ENCODE results near the gene NF2.

NF2 gene

DNA sequence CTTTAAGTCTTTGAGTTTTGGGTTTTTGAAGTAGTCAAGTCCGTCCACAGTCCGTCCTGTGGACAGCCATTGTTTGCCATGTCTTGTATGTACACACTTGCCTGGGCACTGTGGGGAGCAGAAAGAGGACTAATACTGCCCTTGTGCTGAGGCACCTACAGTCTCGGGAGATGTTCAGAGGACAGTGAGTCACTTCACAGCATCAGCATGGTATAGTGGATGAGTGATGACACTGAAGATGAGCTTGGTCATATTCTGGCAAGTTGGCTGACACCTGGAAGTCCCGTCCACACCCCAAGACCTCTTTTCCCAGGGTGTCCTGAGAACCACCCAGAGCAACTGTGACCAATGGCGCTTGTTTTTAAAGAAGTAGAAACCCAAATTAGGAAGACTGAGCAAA, 29.2 kb downstream of the NF2 start:
- no peak for DNase-seq

DNA sequence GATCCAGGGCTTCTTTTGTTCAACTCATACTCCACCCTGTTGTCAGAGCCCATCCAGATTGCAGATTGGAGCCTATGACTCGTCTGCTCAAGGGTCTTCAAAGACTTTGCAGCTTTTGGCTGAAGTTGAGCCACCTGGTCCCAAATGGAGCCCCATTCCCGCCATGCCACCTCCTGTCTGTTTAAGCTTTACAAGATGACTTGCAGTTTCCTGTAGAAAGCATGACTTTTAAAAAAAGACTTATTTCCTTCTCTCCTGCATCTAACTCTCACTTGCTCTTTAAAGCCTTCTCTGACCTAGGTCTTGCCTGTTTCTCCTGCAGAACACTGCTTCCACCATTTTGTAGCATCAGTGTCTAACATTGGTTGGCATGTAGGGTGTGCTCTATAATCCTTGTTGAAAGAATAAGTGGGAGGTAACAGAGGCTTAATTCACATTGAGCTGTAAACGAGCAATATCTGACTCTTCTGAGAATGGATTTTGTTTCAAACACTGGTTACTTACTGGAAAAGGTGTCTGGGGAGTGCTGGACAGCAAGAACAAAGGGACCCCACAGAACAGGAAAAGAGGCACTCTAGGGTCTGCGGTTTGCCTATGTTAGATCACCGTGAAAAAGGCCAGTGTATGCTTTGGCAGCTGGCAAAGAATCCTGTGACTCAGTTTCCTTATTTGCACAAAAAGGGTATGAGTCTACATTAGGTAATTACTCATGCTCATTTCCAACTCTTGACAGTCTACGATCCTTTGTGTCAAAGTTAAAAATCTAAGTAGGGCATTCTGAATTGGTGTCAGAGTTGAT, 30.3 kb downstream of the NF2 start:
- DNase-seq, result no peak

DNA sequence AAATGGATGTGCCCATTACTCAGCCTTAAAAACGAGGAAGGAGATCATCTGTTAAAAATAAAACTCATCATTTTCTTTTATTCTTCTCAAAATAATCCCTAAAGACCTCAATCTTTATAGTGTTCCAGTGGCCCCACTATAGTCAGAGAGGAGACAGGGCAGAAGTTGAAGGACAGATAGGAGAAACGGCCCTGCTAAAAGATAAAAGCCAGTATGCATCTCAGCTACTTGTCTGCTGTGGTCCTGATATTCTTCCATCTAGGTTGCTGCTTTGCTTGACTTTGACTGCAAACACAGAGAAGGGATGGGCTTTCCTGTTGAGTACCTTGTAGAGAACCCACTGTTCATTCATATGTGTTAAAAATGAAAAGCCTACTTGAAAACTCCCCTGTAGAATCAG, 31.4 kb downstream of the NF2 start:
- DNase-seq, result no peak

DNA sequence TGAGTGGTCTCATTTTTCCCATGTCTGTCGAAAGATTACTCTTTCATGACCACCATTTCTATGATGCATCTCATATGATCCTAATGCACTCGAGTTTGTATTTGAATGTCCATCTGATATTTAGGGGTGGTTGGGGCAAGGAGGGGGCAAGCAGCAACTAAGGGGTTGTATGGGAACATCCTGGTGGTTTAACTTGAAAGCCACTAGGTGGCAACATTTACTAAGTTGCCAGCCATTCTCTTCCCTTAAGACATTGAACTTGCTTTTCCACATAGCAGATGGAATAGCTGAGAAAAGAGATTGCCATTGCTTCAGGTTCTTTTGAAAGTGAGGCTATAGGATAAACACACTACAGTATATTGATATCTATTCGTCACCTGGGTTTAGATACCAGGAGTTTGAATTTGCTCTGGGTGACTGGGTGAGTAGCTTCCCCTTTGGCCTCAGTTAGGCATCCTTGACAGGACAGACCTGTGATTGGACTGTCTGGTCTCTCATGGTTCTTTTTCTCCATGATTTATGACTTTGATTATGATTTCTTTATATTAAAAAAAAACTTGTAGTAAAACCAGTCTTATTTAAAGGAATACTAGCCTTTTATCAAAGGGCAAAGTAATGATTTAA, 32.4 kb downstream of the NF2 start:
- DNase-seq, result peak in 1 of 2 donors; percentile 43

DNA sequence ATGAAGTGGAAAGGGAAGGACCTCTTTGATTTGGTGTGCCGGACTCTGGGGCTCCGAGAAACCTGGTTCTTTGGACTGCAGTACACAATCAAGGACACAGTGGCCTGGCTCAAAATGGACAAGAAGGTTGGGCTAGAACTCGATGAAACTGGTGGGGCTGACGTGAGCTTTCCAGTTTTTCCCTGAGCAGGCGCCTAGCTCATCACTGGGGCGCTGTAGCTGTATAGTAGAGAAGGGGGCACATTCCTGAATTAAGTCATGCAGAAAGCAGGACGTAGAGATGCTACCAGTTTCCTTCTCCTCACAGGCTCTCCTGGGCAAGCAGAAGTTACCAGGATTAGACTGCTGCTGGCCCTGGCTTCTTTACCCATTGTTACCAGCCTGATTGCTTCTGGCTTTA, 33.3 kb downstream of the NF2 start:
- no peak for DNase-seq

DNA sequence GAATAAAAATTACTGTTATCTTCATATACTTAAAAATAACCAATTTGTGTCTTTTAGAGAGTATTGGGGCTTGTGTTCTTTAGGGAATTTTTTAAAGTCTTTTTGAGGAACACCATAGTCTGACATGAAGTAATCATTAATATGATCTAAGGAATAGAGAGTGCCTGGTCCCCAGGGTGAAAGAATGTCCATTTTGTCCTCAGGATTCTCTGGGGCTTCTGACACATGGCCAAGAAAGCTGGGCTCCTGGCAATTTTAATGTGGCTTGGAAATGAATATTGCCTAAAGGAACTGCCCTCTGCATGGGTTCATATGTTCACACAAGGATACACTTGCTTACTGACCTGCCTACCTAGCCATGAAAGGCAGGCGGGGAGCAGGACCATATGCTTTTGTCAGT, 33.7 kb downstream of the NF2 start:
- no peak for DNase-seq

DNA sequence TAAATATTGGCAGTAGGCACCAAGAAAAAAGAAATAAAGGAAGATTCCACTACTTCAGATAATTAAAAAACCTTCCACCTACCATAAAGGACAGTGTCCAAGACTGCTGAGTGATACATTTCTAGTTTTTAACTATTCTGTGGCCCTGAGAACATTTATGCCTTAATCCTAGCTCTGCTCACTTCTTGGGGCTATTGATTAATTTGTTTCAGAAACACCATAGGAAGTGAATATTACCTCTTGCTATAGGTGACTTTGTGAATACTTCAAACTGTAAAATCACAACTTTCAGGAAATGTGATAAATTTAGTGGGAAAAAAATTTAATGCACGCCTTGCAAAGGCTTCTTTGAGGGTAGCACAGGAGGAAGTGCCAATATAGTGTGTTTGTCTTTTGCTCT, 35.2 kb downstream of the NF2 start:
- no peak for DNase-seq

DNA sequence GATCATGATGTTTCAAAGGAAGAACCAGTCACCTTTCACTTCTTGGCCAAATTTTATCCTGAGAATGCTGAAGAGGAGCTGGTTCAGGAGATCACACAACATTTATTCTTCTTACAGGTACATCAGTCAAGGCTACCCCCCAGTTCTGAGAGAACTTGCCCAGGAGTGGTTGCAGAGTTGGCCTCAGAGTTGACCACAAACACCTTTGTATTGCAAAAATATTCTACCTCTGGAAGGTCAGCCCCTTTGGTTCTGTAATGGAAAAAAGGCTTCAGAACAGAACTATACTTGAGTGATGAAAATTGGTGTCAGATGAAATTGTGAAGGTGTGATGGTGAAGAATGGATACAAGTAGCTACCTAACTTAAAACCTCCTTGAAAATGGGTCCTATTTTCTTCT, 35.7 kb downstream of the NF2 start:
- no peak for DNase-seq

DNA sequence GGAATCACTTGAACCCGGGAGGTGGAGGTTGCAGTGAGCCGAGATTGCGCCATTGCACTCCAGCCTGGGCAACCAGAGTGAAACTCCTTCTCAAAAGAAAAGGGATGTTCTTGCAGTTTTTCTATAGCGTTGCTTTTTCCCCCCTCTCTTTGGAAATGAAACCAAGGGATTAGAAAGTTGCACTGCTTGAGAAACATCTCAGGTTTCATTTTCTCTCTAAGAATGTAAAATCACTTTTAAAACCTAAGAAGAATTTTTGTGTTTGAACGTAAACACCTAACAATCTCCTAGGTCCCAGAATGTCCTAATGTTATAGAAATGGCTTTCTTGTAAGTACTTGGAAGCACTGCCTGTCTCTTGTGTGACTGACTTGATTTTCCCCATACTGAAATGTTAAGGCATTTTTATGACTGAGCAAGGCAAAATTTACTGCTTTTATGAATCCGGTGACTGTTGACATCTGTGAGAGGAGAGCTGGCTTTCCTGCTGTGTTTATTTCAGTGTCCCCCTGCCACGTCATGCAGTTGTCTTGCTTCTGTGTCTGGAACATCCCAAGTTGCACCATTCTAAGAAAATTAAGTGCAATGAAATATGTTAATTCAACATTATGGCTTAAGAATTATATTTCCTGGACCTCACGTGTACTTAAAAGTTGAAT, 37.7 kb downstream of the NF2 start:
- no peak for DNase-seq

DNA sequence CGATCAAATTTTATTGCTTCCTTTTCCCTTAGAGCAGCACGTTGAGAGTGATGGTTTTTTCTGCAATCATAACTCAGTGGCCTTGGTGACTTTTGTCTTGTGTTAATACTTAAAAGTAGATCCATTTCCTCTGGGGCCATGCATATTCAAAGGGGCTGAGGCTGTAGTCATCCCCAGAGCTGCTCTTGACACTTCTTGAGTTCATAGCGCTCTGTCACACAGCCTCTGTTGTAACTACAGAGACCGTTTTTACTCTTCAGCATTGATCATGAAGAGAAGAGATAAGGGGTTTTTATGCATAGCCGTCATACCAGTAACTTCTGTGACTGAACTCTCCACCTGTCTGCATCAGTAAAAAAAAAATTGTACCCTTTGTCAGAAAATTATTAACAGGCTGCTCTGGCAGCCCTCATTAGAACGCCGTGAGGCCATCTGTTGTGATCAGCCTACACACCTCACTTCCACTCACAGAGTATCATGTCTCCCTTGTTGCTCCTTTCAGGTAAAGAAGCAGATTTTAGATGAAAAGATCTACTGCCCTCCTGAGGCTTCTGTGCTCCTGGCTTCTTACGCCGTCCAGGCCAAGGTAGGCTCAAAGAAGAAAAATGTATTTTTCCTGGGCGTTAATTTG, 38.4 kb downstream of the NF2 start:
- no peak for DNase-seq

DNA sequence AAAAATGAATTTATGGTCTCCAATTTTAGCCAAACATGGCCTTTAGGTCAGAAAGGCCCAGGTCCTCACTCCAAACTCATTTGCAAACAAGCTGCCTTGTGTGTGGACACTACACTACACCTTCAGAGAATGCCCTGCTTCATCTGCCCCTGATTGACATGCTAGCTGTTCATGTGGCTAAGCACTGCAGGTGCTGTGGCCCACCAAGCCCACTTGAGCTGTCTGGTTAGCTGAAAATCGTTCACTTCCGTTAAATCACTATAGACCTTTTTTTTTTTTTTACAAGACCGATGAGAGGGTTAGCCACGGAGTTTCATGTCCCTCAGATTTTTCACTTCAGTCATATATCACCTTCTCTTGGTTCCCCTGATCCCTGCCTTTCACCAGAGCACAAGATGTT, 39.3 kb downstream of the NF2 start:
- DNase-seq, result no peak

DNA sequence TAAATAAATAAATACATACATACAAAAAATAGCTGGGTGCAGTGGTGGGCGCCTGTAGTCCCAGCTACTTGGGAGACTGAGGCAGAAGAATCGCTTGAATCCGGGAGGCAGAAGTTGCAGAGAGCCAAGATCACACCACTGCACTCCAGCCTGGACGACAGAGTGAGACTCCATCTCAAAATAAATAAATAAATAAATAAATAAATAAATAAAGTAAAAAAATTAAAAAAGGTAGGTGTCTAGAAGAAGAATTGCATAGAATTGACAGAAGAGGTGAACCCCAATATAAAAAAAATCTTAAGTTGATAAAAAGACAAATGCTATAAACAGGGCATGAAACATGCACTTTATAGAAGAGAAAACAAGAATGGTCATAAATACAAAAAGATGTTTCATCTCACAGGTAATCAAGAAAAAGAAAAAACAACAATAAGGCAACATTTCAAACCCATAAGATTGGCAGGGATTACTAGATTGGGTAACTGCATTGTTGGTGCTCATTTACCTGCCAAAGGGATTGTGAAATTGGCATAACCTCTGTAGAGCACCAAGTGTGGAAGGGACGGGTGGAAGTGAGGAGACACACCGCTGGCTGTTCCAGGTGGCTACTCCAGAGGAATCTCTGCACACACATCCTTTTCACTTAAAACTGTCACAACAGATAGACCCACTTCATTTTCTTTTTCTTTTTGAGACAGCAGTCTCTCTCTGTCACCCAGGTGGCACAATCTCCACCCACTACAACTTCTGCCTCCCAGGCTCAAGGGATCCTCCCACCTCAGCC, 44.7 kb downstream of the NF2 start:
- DNase-seq, result no peak

DNA sequence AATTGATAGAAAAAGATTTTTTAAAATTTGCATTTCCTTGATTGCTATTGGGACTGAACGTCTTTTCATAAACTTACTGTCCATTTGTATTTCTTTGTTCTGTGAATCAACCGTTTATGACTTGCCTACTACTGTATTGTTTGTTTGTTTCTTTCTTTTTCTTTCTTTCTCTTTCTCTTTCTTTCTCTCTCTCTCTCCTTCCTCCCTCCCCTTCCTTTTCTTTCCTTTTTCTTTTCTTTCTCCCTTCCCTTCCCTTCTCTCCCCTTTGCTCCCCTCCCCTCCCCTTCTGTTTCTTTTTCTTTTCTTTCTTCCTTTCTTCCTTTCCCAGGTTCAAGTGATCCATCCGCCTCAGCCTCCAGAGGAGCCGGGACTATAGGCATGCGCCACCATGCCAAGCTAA, 46.9 kb downstream of the NF2 start:
- DNase-seq, result no peak

DNA sequence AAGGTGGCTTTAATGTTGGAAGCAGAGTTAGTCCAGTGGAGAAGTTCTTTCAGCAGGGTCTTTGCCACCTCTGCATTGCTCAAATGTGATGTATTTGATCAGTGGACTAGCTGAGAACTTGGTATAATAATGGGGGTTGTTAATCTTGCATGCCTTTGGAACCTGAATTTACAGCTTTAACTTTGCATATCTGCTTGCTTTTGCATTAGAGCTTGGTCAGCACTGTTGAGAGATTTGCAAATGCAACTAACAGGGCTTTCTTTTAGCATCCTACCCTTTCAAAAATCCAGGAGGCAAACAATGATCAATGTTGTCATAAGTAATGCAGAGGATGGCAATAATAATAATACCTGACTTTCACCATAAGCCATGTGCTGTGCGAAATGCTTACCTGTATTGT, 48.2 kb downstream of the NF2 start:
- no peak for DNase-seq

DNA sequence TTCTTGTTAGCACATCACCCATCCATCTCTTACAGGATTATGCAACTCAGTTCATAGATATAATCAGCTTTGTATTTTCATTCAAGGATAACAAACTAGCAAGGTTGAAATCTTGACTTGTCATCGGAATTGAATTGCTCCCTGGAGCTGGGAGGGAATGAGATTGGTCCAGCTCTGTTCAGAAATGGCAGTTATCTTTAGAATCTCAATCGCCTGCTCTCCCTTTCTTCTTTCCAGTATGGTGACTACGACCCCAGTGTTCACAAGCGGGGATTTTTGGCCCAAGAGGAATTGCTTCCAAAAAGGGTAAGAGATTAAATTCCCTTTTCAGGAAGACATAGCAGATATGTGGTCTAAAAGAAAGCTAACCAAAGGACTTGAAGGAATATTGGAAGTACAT, 51.0 kb downstream of the NF2 start:
- DNase-seq, result no peak

DNA sequence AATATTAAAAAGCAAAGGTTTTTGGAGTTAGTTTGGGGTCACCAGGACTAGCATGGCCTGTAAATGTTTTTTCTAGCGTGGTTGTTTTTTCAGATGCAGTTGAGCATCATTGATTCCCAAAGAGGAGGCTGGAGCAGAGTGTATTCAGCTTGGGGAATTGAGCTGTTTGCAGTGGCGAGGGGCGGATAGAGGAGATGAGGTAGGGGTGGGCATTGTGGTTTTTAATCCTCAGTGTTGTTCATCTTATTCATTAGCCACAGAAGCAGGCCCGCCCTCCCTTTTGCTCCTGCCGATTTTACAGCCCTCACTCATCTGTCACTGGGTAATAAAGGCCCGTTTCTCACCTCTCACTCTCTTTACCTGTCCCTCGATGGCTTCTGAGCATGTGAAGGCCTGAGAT, 51.4 kb downstream of the NF2 start:
- DNase-seq, result no peak

DNA sequence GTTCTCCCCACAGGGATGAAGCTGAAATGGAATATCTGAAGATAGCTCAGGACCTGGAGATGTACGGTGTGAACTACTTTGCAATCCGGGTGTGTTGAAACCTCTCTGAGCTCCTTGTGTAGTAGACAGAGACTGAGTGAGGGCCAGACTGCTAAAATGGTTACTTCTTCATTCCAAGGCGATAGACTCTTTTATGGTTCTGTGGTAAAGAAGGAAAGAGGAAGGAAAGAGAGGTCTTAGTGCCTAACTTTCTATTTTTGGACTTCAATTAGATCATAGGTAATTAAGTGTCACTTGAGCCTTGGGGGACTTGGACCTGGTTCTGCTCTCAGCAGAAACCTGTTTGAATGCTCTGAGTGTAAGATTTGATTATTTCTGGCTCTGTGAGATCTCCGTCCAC, 54.7 kb downstream of the NF2 start:
- DNase-seq, result no peak

DNA sequence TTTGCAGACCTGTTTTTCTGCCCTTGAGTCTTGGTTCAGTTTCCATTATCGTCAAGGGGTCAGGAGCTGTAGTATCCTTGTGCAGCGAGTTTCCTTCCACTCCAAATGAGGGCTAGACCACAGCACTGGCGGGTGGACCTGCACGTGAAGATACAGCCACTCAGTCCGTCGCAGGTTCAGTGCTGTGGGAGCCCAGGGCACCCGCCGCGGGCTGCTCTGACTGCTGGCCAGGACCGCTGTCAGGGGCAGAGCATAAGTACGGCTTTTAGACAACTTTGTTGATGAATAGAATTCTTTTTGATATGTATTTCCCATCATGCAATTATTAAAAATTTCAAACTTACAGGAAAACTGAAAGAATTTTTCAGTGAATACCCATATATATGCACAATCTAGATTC, 56.6 kb downstream of the NF2 start:
- DNase-seq, result no peak

DNA sequence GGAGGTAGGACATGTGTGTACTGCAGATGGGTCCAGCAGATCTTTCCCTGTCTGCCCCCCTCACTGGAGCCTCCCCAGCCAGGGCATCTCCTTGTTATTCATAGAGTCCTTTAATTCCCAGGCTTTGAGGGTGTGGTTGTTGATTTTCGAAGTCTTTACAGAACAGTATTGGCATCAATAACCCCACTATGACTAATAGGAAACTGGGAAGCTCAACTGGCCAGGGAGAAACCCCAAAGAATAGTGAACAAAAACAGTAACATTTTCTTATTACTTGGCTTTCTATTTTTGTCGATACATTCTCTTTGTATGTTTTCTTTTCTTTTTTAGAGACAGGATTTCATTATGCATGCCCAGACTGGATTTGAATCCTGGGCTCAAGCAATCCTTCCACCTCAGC, 57.9 kb downstream of the NF2 start:
- DNase-seq, result no peak

DNA sequence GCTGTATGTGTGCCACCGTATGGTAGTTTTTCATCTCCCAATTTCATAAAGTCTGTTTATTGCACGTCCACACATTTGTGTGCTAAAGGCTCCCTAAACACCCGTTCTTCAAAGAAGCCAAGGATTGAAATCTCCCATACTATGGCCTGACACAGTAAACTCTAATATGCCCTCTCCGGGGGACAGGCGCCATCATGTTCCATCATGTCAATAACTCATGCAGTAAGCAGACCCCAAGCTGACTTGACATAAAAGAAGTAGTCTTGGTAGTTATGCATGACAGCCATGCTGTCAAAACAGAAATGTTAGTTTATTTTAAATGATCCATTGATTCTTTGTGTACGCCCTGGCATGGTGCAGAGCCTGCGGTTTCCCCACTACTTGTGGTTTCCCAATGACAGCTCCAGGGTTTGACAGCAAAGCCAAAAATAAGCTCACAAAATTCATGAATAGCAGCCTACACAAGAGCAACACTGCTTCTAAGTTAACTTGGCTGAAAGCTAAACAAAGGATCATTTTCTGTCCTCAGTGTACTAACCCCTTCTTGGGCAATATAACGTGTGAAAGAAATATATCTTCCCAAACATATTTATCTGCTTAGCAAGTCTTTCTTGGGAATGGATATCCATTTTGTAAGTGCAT, 59.9 kb downstream of the NF2 start:
- no peak for DNase-seq

DNA sequence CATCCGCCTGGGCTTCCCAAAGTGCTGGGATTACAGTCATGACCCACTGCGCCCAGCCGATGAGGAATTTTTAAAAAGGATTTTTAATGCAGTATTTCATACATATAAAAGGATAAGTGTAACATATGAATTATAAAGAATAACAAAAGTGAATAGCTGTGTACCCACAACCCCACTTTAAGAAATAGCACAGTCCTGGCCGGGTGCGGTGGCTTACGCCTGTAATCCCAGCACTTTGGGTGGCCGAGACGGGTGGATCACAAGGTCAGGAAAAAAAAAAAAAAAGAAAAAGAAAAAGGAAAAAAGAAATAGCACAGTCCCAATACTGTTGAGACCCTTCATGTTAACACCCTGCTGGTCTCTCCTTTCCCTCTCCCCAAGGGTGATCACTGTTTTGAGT, 62.1 kb downstream of the NF2 start:
- no peak for DNase-seq

DNA sequence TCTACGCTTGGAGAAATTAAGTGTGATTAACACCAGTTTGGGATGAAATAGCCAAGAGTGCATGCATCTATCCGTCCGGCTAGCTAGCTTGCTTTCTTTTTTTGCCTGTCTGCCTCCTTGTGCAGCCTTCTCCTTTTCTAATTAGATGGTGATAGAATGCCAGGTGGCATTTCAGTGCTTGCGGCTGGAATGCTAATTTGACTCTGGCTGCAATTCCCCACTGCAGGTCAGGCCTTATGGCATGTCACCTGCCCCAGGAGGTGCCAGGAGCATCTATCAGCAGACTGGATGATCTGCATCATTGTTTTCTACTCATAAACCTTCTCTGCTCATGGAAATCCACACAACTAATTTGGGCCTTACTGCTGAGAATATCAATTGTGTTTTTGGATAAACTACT, 65.2 kb downstream of the NF2 start:
- DNase-seq, result no peak

DNA sequence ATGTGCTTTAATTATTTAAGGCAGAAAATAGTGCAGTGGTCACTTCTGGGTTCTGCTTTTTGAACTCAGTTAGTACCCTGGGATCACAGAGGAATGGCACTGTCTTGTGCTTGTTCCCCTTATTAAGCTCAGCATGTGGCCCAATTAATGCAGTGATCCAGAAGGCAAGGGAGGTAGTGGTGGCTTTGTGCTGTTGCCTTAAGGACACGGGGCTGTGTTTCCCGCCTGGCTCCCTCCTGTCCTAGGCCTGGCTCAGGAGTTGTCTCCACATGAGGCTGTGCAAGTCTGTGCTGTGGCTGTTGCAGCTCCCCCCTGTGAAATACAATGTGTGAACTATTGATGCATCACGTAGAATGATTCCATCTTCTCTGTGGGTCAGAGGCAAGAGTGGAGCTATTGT, 67.2 kb downstream of the NF2 start:
- DNase-seq, result no peak
